AG08396 (cell line): ENCODE measurements around the gene SSH2.
"Not testable (repeated sequence)": the region's sequence is repeated elsewhere in the genome, so short reads cannot be mapped to it uniquely, and the experiment has no call there.

ENCODE experiments used
- DNase-seq: peaks from one replicate; pipeline ENCODE4 v3.0.0; 2012; ENCODE audit warnings: low spot score, mixed read lengths

SSH2 gene, protein sequence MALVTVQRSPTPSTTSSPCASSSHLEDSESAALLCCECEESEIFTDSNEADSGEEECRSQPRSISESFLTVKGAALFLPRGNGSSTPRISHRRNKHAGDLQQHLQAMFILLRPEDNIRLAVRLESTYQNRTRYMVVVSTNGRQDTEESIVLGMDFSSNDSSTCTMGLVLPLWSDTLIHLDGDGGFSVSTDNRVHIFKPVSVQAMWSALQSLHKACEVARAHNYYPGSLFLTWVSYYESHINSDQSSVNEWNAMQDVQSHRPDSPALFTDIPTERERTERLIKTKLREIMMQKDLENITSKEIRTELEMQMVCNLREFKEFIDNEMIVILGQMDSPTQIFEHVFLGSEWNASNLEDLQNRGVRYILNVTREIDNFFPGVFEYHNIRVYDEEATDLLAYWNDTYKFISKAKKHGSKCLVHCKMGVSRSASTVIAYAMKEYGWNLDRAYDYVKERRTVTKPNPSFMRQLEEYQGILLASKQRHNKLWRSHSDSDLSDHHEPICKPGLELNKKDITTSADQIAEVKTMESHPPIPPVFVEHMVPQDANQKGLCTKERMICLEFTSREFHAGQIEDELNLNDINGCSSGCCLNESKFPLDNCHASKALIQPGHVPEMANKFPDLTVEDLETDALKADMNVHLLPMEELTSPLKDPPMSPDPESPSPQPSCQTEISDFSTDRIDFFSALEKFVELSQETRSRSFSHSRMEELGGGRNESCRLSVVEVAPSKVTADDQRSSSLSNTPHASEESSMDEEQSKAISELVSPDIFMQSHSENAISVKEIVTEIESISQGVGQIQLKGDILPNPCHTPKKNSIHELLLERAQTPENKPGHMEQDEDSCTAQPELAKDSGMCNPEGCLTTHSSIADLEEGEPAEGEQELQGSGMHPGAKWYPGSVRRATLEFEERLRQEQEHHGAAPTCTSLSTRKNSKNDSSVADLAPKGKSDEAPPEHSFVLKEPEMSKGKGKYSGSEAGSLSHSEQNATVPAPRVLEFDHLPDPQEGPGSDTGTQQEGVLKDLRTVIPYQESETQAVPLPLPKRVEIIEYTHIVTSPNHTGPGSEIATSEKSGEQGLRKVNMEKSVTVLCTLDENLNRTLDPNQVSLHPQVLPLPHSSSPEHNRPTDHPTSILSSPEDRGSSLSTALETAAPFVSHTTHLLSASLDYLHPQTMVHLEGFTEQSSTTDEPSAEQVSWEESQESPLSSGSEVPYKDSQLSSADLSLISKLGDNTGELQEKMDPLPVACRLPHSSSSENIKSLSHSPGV (N-terminal part only)

DNA sequence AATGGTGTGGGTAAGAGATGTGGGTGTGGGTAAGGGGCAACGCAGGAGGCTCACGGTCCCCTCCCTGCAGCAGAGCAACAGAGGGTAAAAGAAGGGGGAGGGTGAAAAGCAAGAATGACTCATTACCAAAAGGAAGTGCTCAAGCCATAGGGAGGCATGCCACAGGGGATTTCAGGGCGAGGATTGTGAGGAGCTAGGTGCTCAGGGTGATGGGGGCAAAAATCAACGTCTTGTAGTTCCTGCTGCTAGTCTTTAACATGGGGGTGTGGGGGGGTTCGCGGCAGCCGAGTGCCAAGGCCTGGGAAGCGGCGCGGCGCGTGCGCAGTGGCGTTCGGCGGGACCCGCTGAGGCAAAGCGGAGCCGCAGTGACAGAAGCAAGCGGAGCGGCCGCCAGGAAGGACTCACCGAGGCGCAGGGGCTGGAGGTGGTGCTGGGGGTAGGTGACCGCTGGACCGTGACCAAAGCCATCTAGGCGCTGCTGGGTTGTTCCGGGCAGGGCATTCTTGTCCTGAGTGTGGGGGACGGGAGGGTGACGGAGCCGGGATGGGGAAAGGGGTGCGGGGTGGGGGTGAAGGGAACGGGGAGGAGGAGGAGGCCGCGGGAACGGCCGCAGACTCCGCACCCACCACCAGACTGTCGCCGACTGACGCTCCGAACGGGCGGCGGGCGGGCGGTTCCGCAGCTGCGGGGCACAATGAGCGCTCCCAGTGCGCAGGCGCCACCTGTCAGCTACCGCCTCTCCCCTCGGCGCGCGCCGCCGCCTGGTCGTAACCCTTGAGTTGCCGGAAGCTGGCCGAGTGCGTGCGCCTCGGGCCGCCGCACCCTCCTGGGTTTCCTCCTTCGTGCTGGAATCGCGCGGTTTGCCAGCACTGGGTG is at the start of gene SSH2:
TSS of gene SSH2 (minus strand) at position 696 of the 876 bp plus-strand sequence. CDS start at position 468, 228 bp downstream.
- peak; percentile 90 for DNase-seq

DNA sequence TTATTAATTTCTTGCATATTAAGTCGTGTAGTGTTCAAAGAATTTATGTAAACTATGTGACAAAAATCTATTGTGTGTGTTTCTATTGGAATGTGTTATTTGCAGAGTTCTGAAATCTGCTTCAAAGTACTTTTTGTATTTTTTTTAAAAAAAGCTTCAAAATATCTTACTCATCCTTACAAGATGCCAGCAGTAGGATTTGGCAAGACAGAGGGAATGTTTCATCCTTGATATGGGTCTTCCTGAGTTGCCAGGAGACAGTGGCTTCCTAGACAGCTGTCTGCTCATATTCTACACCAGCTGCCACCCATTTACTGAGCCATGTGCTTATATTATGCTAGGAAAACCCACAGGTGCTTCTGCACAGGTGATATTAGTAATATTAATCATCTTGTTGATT is 47.8 kb upstream of the SSH2 start:
- peak; percentile 57 for DNase-seq

DNA sequence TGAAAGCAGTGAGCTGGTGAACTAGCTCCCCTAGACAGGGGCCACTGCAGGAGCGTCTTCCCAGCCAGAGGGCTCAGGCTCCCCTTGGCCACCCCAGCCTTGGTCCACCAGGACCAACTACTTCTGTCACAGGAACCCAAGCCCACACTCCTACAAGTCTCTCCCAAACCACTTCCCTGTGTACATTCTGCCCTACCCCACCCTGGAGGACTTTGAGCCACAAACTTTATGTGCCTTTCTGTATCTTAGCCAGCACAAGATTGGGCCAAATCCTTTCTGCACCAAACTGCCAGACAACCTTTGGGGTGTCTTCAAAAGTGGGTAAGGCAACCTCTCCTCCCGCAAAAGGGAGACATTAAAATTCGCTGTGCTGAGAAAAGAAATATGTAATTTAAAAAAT is 43.0 kb upstream of the SSH2 start:
- no peak for DNase-seq

DNA sequence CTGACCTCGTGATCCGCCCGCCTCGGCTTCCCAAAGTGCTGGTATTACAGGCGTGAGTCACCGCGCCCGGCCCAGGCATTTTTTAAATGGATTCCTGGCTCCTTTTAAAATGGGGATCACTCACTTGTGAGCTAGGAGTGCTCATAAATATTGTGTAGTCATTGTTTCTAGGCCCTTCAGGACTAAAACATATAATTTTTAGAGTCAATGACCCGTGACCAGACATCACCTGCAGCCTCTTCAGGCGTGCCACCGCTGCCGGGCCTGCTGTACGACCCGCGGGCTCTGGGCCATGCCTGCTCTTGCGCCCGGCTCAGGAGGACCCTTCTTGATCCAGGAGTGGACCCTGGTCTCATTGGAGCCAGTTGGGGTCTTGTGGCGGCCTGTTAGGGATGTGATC is 42.2 kb upstream of the SSH2 start:
- no peak for DNase-seq

DNA sequence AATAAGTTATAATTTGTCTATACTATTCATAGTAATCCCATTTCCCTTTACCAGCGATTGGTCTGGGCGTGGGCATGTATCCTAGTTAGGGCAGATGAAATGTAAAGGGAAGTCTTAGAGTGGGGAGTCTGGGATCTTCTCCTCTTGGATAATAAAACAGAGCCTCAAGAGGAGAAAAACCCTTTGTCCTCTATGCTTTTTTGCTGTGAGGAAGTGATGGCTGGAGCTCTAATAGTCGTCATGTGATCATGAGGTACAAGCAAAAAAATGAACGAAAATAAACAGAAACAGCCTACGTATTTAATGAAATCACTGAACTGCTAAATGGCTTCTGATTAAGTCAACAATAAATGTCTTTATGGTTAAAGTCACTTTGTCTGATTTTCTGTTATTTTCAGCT is 38.2 kb upstream of the SSH2 start:
- DNase-seq = no peak

DNA sequence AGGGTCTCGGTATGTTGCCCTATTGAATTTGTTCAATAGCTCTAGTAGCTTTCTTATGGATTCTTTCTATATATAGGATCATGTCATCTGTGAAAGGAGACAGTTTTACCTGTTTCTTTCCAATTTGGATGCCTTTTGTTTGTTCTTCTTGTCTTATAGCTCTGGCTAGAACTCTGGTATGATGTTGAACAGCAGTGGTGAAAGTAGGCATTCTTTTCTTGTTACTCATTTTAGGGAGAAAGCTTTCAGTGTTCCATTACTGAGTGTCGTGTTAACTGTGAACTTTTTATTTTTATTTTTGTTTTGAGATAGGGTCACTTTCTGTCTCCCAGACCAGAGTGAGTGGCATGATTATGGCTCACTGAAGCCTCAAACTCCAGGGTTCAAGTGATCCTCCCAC is 32.6 kb upstream of the SSH2 start:
- DNase-seq = no peak

DNA sequence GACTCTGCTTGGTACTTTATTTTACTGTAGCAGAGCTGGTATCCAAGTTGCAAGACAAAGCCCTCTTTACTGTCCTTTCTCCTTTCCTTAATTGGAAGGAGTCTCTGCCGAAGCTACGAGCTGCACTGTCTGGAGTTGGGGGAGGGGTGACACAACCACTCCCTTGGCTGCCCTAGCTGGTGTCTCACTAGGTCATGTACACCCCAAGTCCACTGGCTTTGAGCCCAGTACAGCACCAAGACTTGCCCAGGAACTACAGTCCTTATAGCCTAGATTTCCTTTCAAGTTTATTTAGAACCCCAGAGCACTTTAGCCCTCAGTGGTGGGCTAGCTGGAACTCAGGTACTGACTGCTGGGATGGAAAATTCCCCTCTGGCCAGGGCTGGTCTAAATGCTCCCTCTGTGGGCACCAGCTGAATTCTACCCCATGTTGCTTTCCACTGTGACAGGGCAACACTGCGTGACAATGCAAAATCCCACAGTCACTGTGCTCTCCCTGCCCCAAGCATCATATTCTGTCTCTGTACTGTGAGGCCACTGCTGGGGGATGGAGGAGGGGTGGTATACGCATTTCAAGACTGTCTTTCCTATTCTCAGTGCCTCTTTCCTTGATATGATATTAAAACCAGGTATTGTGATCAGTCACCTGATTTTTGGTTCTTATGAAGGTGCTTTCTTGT is 29.8 kb upstream of the SSH2 start:
- DNase-seq = no peak

DNA sequence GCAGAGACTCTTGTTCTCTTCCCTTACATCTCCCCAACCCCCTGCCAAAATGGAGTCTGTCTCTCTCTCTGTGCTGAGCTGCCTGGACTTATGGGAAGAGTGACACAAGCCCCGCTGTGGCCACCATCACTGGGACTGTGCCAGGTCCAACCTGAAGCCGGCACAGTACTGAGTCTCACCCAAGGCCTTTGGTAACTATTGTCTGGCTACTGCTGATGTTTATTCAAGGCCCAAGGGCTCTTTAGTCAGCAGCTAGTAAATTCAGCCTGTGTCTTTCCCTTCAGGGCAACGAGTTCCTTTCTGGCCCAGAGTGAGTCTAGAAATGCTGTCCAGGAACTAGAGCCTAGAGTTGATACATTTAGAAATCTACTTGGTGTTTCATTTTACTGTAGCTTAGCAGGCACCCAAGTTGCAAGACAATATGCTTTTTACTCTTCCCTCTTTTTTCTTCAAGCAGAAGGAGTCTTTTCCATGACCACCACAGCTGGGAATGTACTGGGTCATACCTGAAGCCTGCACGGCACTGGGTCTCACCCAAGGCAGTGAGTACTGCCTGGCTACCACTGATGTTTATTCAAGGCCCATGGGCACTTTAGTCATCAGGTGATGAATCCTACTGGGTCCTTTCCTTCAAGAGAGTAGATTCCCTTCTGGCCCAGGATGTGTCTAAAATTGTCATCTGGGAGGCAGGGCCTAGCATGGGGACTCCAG is 29.1 kb upstream of the SSH2 start:
- no peak for DNase-seq

DNA sequence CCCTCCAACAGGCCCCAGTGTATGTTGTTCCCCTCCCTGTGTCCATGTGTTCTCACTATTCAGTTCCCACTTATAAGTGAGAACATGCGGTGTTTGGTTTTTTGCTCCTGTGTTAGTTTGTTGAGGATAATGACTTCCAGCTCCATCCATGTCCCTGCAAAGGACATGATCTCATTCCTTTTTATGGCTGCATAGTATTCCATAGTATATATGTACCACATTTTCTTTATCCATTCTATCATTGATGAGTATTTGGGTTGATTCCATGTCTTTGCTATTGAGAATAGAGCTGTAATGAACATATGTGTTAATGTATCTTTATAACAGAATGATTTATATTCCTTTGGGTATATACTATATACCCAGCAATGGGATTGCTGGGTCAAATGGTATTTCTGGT is 27.5 kb upstream of the SSH2 start:
- DNase-seq = not testable (repeated sequence)

DNA sequence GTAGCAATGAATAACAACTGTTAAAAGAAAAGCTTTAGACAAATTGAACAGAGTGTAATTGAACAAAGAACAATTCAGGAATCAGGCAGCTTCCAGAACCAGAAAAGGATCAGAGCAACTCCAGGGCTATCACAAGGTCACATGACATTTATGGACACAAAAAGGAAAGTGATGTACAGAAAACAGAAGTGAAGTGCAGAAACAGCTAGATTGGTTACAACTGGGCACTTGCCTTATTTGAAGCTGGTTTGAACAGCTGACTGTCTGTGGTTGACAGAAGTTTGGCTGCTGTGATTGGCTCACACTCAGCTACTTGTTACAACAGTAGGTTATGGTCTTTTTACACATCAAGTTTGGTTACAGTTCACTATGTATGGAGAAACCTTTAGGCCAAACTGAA is 26.2 kb upstream of the SSH2 start:
- DNase-seq = no peak

DNA sequence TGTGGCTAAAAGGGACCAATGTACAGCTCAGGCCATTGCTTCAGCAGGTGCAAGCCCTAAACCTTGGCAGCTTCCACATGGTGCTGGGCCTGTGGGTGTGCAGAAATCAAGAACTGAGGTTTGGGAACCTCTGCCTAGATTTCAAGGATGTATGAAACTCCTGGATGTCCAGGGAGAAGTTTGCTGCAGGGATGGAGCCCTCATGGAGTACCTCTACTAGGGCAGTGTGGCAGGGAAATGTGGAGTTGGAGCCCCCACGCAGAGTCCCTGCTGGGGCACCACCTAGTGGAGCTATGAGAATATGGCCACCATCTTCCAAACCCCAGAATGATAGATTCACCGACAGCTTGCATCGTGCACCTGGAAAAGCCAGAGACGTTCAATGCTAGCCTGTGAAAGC is 24.4 kb upstream of the SSH2 start:
- no peak for DNase-seq

DNA sequence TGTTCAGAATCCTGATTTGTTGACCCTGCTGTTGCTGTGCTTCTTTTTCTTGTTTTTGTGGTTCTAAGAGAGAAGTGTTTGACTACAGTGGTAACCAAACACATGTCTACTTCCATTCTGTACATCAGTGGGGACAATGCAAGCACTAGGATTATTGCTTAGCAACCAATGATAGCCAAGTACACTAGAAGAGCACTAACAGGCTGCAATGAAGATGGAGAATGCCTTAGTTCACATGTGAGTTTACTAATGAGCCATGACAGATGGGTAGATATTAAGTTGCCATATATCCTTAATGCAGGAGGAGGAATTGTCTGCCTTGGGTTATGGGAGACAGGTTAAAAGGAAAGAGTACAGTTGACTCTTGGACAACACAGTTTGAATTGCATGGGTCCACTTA is 19.7 kb upstream of the SSH2 start:
- no peak for DNase-seq

DNA sequence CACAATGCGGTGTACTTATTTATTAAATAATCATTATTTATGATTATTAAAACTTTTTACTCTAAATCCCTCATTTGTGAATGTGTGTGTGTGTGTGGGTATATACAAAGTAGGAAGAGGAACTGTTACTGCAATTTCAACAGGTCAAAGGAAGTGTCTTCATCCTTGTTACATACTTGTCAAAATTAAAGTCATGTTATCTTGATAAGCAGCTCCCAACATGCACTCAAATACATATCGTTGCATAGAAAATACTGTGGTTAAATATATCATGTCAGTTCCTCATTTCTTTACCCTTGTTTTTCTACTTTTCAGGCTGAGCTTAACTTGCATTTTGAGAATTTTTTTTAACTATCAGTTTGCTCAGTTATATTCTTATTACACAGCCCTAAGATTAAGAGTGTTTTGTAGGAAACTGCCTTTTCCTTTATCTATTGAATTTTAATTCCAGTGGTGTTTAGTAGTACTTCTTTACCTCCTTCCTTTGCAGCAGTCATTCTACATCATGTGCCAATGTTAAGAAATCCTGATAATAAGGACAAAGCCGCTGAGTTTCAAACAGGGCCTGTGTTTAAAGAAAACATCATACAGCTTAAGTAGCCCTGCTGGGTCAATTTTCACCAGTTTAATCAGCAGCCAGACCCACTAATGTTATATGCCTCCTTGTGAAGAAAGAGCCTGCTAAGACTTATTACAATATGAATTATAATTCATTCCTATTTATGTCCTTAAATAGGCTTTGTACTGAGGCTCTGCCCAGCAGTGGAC is 18.6 kb upstream of the SSH2 start:
- no peak for DNase-seq

DNA sequence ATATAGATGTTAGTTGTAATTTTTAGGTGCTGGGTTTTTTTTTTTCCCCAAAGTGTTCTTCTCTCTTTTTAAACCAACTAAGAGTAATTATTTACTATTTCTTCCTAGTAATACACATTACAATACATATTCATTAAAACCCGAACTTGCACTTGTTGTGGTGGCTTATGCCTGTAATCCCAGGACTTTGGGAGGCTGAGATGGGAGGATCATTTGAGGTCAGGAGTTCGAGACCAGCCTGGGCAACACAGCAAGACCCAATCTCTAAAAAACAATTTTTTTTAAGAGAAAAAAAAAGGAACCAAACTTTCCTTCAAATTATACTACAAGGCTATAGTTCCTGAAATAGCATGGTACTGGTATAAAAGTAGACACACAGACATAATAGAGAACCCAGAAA is 15.3 kb upstream of the SSH2 start:
- DNase-seq = no peak

DNA sequence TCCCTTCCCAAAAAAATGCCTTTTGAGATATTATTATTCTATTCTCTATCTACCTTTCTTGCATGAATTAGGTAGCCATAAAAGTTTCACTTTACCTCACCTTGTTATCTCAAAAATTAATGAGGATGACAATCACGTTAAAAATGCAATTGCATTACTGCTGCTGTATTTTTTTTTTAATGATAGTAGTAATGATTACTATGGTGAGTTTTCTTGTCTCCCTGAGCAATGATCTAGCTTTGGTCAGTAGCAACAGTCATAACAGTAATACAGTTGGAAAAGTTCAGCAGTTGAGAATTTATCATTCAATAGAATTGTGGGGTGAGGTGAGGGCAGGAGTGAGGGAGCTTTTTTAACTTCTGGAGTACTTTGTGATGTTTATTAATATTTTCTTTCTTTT is 11.3 kb upstream of the SSH2 start, which contains the start of gene EFCAB5:
TSS of gene EFCAB5 (plus strand) at position 301 of the 400 bp plus-strand sequence. CDS start 163 bp downstream, outside the sequence.
- no peak for DNase-seq

DNA sequence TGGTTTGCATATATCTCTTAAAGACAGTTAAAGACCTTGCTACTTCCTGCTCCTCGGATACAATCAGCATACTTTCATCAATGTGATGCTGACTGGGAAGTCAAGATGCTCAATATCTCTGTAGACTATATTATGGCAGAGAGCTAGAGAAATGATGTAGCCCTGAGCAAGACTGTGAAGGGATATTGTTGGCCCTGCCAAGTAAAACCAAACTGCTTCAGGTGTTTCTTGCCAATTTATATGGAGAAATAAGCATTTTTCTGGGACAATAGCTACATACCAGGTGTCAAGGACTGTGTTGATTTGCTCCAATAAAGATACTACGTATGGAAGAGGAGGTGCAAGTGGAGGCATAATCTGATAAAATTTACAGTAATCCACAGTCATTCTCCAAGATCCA is 6.7 kb upstream of the SSH2 start:
- DNase-seq = no peak

DNA sequence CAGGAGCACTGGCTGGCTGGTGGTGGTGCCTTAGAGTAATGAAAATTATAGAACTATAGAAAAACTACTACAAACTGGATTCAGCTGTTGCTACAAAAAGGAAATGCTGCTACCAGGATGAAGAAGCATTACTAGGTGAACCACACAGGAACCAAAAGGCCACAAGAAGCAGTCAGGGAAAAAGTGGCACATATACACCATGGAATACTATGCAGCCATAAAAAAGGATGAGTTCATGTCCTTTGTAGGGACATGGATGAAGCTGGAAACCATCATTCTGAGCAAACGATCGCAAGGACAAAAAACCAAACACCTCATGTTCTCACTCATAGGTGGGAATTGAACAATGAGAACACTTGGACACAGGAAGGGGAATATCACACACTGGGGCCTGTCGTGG is 5.9 kb upstream of the SSH2 start:
- DNase-seq = not testable (repeated sequence)

DNA sequence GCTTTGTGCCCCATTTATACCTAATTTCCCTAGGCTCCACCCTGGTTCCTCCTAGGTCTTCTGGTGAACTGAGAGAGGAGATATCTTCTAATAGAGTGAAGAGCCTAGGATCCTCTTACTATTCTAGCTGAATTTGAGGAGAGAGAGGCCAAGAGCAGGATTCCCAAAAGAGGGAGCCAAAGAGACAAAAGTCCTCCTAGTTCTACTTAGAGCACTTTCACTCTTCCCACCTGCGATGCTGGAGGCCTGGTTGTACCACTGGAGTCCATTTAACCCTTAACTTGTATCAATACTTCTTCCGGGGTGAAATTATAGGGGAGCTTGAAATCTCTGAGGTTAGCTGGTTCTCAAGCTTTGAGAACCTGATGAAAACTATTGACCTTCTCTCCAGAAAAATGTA is 3.4 kb upstream of the SSH2 start:
- DNase-seq = peak; percentile 7

DNA sequence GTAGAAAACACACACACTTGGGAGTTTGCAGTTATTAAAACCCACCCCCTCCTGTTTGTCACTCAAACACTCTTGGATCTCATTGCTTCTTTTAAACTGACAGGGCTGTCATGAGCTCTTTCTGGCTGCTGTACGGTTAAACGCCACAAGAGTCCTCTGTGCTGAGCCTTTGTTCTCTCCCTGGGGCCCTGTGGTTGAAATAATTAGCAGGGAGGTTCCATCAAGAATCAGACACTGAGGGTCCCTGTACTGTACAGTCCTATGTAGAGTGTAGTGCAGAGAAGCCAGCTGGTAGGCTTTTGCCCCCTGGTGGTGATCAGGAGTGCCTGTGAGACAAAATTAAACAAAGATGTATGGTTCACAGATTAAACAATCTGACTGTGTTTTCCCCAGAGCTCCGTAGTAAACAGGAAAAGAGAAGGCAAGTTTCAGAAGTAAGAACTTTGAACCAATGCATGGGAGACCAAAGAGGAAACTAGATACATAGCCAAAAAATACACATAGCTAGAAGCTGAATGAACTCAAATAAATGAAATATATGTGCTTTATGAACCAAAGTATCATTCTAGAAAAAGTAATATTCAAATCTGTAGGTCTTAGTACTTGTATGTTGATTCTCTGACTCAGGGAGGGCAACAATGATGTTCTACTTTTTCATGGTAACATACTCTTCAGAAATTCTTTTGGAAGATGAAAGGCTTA is 1.4 kb upstream of the SSH2 start:
- DNase-seq = peak; percentile 55
